Upper lobe of right lung (tissue), 1 donor: ENCODE data around the gene SLC4A3. TPM values are rescaled to one million over a fixed set of nuclear protein-coding genes. Genes with fewer than 3 reads are reported as not detected.
A peak's percentile ranks its signal among the peaks of the same experiment; 100 is the strongest.

Experiments
- ATAC-seq: fragments of 200-7000 bp; cut with Tn5 transposase; one replicate; pipeline ENCODE4 v1.9.1; 2020; ENCODE audit warnings: mild to moderate bottlenecking, moderate library complexity
- DNase-seq: peaks from one replicate; pipeline ENCODE4 v3.0.0-alpha.2; 2020
- H3K27ac ChIP-seq: fragments of 200-600 bp; one replicate; pipeline ENCODE4 v1.8.0; 2022
- H3K27me3 ChIP-seq: fragments of 200-600 bp; one replicate; pipeline ENCODE4 v1.8.0; 2022; ENCODE audit warnings: mild to moderate bottlenecking
- H3K36me3 ChIP-seq: fragments of 200-600 bp; one replicate; pipeline ENCODE4 v1.8.0; 2022
- H3K4me1 ChIP-seq: fragments of 200-600 bp; one replicate; pipeline ENCODE4 v1.8.0; 2022
- H3K4me3 ChIP-seq: fragments of 200-600 bp; one replicate; pipeline ENCODE4 v1.8.0; 2022; ENCODE audit warnings: mild to moderate bottlenecking
- H3K9me3 ChIP-seq: fragments of 200-600 bp; one replicate; pipeline ENCODE4 v1.8.0; 2022
- CTCF ChIP-seq: fragments of 200-600 bp; IDR thresholded peaks from one replicate; pipeline ENCODE4 v1.8.0; 2022; ENCODE audit warnings: antibody characterized with exemption
- intact Hi-C: fragments of 100-400 bp; cut with DNase I; formaldehyde crosslinking; loops from one replicate; pipeline ENCODE4 v1.11.0; 2022
- total RNA-seq: library from RNA; stranded (reverse); fragmentation: NEBNext Ultra II Directional; extraction: Animal tissue kit (Norgen Biotek cat#: 25700); gene quantifications from one replicate; pipeline ENCODE4 v1.2.1, GENCODE V29; 2021
- donor health status: DM: no; HTN: yes; CAD: no; lungs with severe emphysema.

Gene SLC4A3
- total RNA-seq, 1 donor from 2014 or later: 2.9 TPM

DNA sequence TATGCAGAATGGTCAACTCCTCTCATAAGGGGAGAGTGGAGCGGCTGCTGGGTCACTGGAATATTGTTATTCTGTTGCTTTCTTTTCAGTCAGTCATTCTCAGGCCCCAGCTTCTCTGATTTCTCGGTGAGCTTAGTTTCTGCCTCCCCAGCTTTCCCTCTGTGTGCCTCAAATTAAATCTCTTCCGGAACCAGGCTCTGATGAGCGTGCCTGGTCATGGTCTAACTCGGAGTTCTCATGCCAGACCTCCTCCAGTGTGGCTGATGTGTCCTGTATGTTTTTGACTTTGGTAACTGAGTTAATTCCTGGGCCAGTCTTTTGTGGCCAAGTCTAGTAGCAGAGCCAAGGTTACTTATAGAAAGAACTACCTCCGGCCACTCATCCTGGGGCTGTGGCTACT, 34.7 kb upstream of the SLC4A3 start:
- no peak for ATAC-seq
- intact Hi-C loops: no loop called here
- no peak for DNase-seq

GRCh38 chr2:219593154-219593553, 34.3 kb upstream of the SLC4A3 start:
- no peaks in the 10 kb centered on the region for H3K9me3 ChIP-seq
- DNase-seq: no peak
- no peaks in the 10 kb centered on the region for H3K36me3 ChIP-seq
- H3K27ac ChIP-seq: no peak overlapping the region
- peaks cover under 1% of the 10 kb centered on the region for H3K4me1 ChIP-seq
- ATAC-seq: no peak
- intact Hi-C loops: no loop called here
- no peak for TF ChIP-seq CTCF
- no peaks in the 10 kb centered on the region for H3K27me3 ChIP-seq
- no peak overlapping the region for H3K4me3 ChIP-seq

More for the DNA sequence above, 34.7 kb upstream of the SLC4A3 start:
- no peaks in the 10 kb centered on the region for H3K4me1 ChIP-seq
- H3K4me3 ChIP-seq: no peak overlapping the region
- no peaks in the 10 kb centered on the region for H3K9me3 ChIP-seq
- TF ChIP-seq CTCF: no peak
- no peaks in the 10 kb centered on the region for H3K36me3 ChIP-seq
- no peak overlapping the region for H3K27ac ChIP-seq
- H3K27me3 ChIP-seq: no peaks in the 10 kb centered on the region

DNA sequence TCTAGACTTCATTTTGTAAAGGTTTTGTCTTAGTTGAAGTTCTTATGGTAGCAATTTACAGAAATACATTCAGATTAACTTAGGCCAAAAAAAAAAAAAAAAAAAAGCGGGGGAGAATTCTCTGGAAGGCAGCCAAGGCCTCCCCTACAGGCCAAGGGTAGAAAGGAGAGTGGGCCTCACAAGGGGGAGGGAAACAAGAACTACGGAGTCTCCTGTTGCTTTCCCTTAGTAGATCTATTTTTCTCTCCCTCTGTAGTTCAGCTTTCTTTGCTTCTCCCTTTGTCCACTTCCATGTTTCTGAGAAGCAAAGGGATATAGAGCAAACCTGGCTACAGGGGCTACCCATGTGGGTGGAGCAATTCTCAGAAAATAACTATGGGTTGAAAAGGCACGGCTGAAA, 32.2 kb upstream of the SLC4A3 start:
- Histone ChIP-seq H3K9me3 (no peaks in the 10 kb centered on the region), H3K27me3 (no peaks in the 10 kb centered on the region), H3K36me3 (no peaks in the 10 kb centered on the region), H3K27ac (no peak overlapping the region), H3K4me3 (no peak overlapping the region), H3K4me1 (peaks cover 10% of the 10 kb centered on the region)
- TF ChIP-seq CTCF: no peak
- DNase-seq (no peak), ATAC-seq (no peak)
- intact Hi-C loops: no loop called here

DNA sequence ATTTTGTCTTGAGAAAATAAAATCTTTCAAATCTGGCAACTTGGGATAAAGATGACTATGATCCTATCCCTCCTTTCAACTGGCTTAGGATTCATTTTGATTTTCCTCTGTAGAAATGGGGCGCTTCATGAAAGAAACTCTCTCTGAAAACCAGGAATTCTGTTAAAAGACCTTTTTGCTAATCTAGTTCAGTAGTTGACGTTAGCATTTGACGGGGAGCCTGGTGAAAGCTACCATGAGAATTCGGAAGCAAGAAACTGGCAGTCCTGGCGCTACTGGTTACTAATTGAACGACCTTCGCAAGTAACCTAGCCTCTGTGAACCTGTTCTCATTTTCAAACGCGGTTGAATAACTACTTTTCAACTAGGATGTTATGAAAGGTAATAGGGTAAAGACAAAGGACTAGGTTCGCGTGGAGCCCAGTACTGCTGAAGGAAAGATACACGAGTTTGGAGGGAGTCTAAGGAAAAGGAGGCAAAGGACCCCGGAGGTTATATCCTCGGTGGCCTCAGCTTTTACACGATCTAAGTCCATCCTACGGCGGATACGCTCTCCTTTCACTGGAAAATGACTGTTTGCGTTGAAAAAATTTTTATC, 30.4 kb upstream of the SLC4A3 start:
- Histone ChIP-seq H3K9me3 (no peaks in the 10 kb centered on the region), H3K4me1 (peaks cover 10% of the 10 kb centered on the region), H3K27me3 (no peaks in the 10 kb centered on the region), H3K36me3 (peaks cover 10% of the 10 kb centered on the region), H3K27ac (peak overlapping the region; percentile 93), H3K4me3 (peak overlapping the region; percentile 73)
- intact Hi-C loops: no loop called here
- DNase-seq (no peak), ATAC-seq (no peak)
- TF ChIP-seq CTCF: no peak

DNA sequence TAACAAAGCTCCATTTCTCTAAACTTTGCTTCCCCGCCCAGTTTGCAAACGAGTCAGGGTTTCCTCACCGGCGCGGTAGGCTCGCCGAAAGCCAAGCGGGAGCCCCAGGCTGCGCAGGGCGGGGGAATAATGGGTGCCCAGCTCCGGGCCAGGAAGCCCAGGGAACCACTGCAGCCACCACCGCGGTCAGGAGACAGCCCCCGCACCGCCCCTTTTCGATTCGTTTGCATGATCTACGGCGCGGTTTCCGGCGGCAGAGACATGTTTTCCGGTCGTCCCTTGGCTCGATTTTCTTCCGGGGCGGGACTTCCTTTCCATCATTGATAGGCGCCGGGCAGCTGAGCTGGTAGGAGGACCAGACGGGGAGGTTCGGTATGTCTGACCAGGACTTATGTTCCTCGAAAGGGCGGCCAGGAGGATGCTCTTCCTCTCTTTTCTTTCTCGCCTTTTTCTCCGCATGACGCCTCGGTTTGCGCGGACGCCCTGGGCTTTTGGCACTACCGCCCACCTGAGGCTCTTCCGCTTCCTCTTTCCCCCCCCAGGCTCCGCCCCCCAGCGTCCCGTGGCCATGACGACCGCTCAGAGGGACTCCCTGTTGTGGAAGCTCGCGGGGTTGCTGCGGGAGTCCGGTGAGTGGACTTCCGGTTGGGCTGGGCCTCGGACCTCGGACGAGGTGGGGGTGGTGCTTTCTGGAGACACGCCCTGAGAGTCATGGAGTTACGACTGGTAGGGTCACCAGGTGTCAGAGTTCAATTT, 29.7 kb upstream of the SLC4A3 start, which contains the start of gene STK11IP:
TSS of gene STK11IP (plus strand) at position 306 of the 756 bp plus-strand sequence. CDS start at position 569, 263 bp downstream.
- intact Hi-C loops: no loop called here
- peak within 1 kb of the TSS; percentile 73 for H3K4me3 ChIP-seq

More for the DNA sequence above, 29.7 kb upstream of the SLC4A3 start, which contains the start of gene STK11IP:
- Histone ChIP-seq H3K27ac (peak within 1 kb of the TSS; percentile 93), H3K9me3 (no peaks in the 10 kb centered on the region), H3K36me3 (peaks cover 16% of the 10 kb centered on the region), H3K27me3 (no peaks in the 10 kb centered on the region), H3K4me1 (peaks cover 10% of the 10 kb centered on the region)
- DNase-seq (peak; percentile 97), ATAC-seq (peak; percentile 98)
- no peak for TF ChIP-seq CTCF
